ENCODE measurements around the gene GPR62. TPM values are rescaled to one million over a fixed set of nuclear protein-coding genes. Genes with fewer than 3 reads are reported as not detected.

Gene GPR62
- total and polyA plus RNA-seq, 4 donors, result 1.2 to 4.6 (median 2.7) TPM

GRCh38 chr3:51998774-51999173 is 43.6 kb downstream of the GPR62 start:
- WGBS (ENCODE audit: insufficient coverage), result 80% methylated on average over 7 of the region's 7 CpGs
- Histone ChIP-seq H3K9me3 (ENCODE audit: control insufficient read depth, insufficient read depth, low read length) (no peaks in the 10 kb centered on the region), H3K27ac (ENCODE audit: low read depth, low read length) (no peak overlapping the region), H3K27me3 (ENCODE audit: control insufficient read depth, insufficient read depth, low read length) (no peaks in the 10 kb centered on the region), H3K4me1 (ENCODE audit: control insufficient read depth, insufficient read depth, low read length) (peaks cover 49% of the 10 kb centered on the region), H3K4me3 (ENCODE audit: low read depth, low read length) (no peak overlapping the region), H3K36me3 (ENCODE audit: control insufficient read depth, insufficient read depth, low read length) (peaks cover 16% of the 10 kb centered on the region)
- no peak for DNase-seq (ENCODE audit: low read depth in 4 of 6, low spot score in 6 of 6)

- 76% methylated on average over 2 of the region's 2 CpGs for WGBS (ENCODE audit: insufficient coverage)
These were observed 44.7 kb downstream of the GPR62 start for GRCh38 chr3:51999846-52000245.

DNA sequence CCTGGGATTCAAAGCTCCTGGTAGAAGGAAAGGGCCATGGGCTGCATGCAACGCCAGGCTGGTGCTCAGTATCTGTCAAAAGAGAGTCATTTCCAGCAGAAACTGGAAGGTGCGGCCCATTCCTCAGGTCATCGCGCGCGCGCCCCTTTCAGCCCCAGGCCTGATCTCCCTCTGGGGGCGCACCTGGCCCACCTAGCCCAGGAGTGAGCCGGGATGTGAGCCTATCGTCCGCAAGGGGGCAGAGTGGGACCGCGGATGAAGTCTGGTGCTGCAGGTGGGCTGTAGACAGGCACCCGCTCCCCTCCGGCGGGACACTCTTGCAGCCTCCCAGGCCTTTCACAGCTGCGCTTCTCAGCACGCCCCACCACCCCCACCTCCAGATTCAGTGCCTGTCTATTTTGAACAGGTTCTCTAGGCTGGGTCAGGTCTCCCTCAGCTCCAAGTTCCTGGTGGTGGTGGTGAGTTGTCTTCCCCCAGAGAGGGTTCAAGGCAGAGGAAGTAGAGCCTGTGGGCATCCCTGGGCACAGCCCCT is 46.3 kb downstream of the GPR62 start:
- H3K4me3 ChIP-seq (ENCODE audit: low read depth, low read length), result no peak overlapping the region
- no peaks in the 10 kb centered on the region for H3K27me3 ChIP-seq (ENCODE audit: control insufficient read depth, insufficient read depth, low read length)
- no peak overlapping the region for H3K27ac ChIP-seq (ENCODE audit: low read depth, low read length)
- no peaks in the 10 kb centered on the region for H3K9me3 ChIP-seq (ENCODE audit: control insufficient read depth, insufficient read depth, low read length)
- DNase-seq (ENCODE audit: low read depth in 4 of 6, low spot score in 6 of 6), result peak in 5 of 6 donors; percentile 68 to 96 (median 73)
- 2% methylated on average over 13 of the region's 18 CpGs for WGBS (ENCODE audit: insufficient coverage)
- H3K36me3 ChIP-seq (ENCODE audit: control insufficient read depth, insufficient read depth, low read length), result no peaks in the 10 kb centered on the region
- H3K4me1 ChIP-seq (ENCODE audit: control insufficient read depth, insufficient read depth, low read length), result peaks cover 53% of the 10 kb centered on the region

More at GRCh38 chr3:51999846-52000245, 44.7 kb downstream of the GPR62 start:
- Histone ChIP-seq H3K27me3 (ENCODE audit: control insufficient read depth, insufficient read depth, low read length) (no peaks in the 10 kb centered on the region), H3K4me1 (ENCODE audit: control insufficient read depth, insufficient read depth, low read length) (peaks cover 49% of the 10 kb centered on the region), H3K4me3 (ENCODE audit: low read depth, low read length) (no peak overlapping the region), H3K27ac (ENCODE audit: low read depth, low read length) (no peak overlapping the region), H3K36me3 (ENCODE audit: control insufficient read depth, insufficient read depth, low read length) (peaks cover 5% of the 10 kb centered on the region), H3K9me3 (ENCODE audit: control insufficient read depth, insufficient read depth, low read length) (no peaks in the 10 kb centered on the region)
- DNase-seq (ENCODE audit: low read depth in 4 of 6, low spot score in 6 of 6), result no peak

DNA sequence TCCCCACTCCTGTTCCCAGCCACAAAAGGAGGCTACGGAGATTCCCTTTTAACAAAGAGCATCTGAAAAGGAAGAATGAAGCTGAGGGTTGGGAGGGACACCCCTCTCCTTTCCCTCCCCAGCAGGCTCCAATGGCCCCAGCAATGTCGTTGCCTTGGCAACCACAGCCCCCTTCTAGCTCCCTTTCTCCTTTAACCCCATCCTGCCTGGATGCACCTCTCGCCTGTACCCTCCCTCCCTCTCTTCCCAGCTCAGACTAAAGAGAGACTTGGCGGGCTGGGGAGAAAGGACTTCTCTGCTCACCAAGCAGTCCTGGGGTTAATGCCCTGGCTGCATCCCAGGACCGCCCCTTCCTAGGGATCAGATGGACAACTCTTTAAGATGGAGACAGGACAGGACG is 47.6 kb downstream of the GPR62 start:
- no peaks in the 10 kb centered on the region for H3K36me3 ChIP-seq (ENCODE audit: control insufficient read depth, insufficient read depth, low read length)
- 83% methylated on average over 1 of the region's 6 CpGs for WGBS (ENCODE audit: insufficient coverage)
- no peaks in the 10 kb centered on the region for H3K9me3 ChIP-seq (ENCODE audit: control insufficient read depth, insufficient read depth, low read length)
- DNase-seq (ENCODE audit: low read depth in 4 of 6, low spot score in 6 of 6), result peak in 2 of 6 donors; percentile 40 to 89
- H3K4me1 ChIP-seq (ENCODE audit: control insufficient read depth, insufficient read depth, low read length), result peaks cover 57% of the 10 kb centered on the region
- H3K4me3 ChIP-seq (ENCODE audit: low read depth, low read length), result no peak overlapping the region
- H3K27ac ChIP-seq (ENCODE audit: low read depth, low read length), result no peak overlapping the region
- H3K27me3 ChIP-seq (ENCODE audit: control insufficient read depth, insufficient read depth, low read length), result no peaks in the 10 kb centered on the region

DNA sequence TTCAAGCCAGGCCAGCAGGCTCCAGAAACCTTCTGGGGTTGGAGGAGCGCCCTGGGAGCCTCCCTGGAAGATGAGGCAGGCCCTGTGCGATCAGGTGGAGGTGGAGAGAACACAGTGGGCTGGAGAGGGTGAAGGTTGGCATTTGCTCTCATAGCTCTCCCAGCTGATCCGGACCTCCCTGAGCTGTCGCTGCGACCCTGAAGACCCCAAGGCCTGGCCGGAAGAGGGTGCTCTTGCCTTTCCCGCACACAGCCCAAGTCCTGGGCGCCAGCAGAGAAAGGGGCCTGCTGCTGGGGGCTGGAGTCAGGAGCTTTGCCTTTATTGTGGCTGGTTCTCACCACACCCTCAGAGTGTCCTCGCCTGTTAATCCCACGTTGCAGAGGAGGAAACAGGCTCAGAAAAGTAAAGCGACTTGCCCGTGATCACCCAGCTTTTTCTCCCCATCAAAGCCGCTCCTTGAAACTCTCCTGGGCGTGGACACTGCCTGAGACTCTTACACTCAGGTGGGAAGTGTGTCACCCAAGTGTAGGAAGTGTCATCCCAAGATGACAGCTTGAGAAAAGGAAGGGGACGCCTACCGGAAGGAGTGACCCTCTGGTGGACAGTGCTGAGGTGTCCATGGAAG is 49.1 kb downstream of the GPR62 start:
- H3K9me3 ChIP-seq (ENCODE audit: control insufficient read depth, insufficient read depth, low read length), result no peaks in the 10 kb centered on the region
- no peak overlapping the region for H3K27ac ChIP-seq (ENCODE audit: low read depth, low read length)
- peak in 3 of 6 donors; percentile 65 to 89 (median 87) for DNase-seq (ENCODE audit: low read depth in 4 of 6, low spot score in 6 of 6)
- H3K36me3 ChIP-seq (ENCODE audit: control insufficient read depth, insufficient read depth, low read length), result no peaks in the 10 kb centered on the region
- no peaks in the 10 kb centered on the region for H3K27me3 ChIP-seq (ENCODE audit: control insufficient read depth, insufficient read depth, low read length)
- 25% methylated on average over 11 of the region's 16 CpGs for WGBS (ENCODE audit: insufficient coverage)
- no peak overlapping the region for H3K4me3 ChIP-seq (ENCODE audit: low read depth, low read length)
- peaks cover 57% of the 10 kb centered on the region for H3K4me1 ChIP-seq (ENCODE audit: control insufficient read depth, insufficient read depth, low read length)

DNA sequence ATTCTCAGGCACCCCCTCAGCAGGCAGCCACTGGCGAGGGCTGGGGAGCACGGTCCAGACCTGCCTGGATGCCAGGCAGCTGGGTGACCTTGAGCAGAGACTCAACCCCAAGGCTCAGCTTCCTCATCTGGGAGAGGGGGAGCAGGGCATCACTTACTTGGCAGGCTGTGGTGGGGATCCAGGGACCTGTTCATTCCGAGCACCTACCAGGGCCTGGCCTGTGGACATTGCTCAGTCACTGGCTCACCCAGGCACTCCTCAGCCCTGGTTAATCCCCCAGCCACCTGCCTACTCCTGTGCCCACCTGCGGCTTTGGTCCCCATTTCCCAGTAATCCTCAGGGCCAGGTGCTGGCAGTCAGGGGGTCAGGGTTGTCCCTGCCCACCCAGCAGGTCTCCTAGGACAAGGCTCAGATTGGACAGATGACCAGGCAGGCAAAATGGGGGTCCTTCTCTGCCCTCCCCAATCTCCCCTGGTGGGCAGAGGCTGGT is 49.8 kb downstream of the GPR62 start:
- no peak for DNase-seq (ENCODE audit: low read depth in 4 of 6, low spot score in 6 of 6)
- no peaks in the 10 kb centered on the region for H3K36me3 ChIP-seq (ENCODE audit: control insufficient read depth, insufficient read depth, low read length)
- peaks cover 57% of the 10 kb centered on the region for H3K4me1 ChIP-seq (ENCODE audit: control insufficient read depth, insufficient read depth, low read length)
- H3K27me3 ChIP-seq (ENCODE audit: control insufficient read depth, insufficient read depth, low read length), result no peaks in the 10 kb centered on the region
- H3K4me3 ChIP-seq (ENCODE audit: low read depth, low read length), result no peak overlapping the region
- peak overlapping the region; percentile 4 for H3K27ac ChIP-seq (ENCODE audit: low read depth, low read length)
- WGBS (ENCODE audit: insufficient coverage), result 79% methylated on average over 4 of the region's 4 CpGs
- H3K9me3 ChIP-seq (ENCODE audit: control insufficient read depth, insufficient read depth, low read length), result no peaks in the 10 kb centered on the region

DNA sequence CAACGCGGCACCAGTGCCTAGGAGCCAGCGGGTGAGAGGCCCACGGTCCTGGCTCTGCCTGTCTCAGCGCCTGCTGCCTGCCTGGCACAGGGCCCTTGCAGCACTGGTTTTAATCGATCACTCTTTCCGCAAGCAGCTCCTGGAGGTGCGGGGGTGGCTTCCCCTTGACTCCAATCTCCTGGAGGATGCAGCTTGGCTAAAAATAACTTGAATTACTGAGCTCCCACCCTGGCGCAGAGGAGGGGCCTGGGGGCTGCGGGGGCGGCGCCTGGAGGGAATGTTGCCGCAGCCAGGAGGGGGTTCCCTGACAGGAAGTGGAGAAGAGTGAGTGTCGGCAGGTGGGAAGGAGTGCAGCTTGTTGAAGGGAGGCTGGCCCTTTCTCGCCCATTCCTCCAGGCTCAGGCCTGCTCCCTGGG is 50.4 kb downstream of the GPR62 start:
- Histone ChIP-seq H3K9me3 (ENCODE audit: control insufficient read depth, insufficient read depth, low read length) (no peaks in the 10 kb centered on the region), H3K36me3 (ENCODE audit: control insufficient read depth, insufficient read depth, low read length) (no peaks in the 10 kb centered on the region), H3K4me1 (ENCODE audit: control insufficient read depth, insufficient read depth, low read length) (peaks cover 57% of the 10 kb centered on the region), H3K27ac (ENCODE audit: low read depth, low read length) (peak overlapping the region; percentile 4), H3K4me3 (ENCODE audit: low read depth, low read length) (no peak overlapping the region), H3K27me3 (ENCODE audit: control insufficient read depth, insufficient read depth, low read length) (no peaks in the 10 kb centered on the region)
- 10% methylated on average over 15 of the region's 15 CpGs for WGBS (ENCODE audit: insufficient coverage)
- peak in 2 of 6 donors; percentile 68 to 86 for DNase-seq (ENCODE audit: low read depth in 4 of 6, low spot score in 6 of 6)

- H3K4me3 ChIP-seq (ENCODE audit: low read depth, low read length), result no peak overlapping the region
- WGBS (ENCODE audit: insufficient coverage), result 55% methylated on average over 8 of the region's 8 CpGs
- H3K4me1 ChIP-seq (ENCODE audit: control insufficient read depth, insufficient read depth, low read length), result peaks cover 57% of the 10 kb centered on the region
- H3K36me3 ChIP-seq (ENCODE audit: control insufficient read depth, insufficient read depth, low read length), result no peaks in the 10 kb centered on the region
- H3K27me3 ChIP-seq (ENCODE audit: control insufficient read depth, insufficient read depth, low read length), result no peaks in the 10 kb centered on the region
- no peaks in the 10 kb centered on the region for H3K9me3 ChIP-seq (ENCODE audit: control insufficient read depth, insufficient read depth, low read length)
- DNase-seq (ENCODE audit: low read depth in 4 of 6, low spot score in 6 of 6), result no peak
- H3K27ac ChIP-seq (ENCODE audit: low read depth, low read length), result no peak overlapping the region
These were observed 51.0 kb downstream of the GPR62 start for GRCh38 chr3:52006017-52006819.

- H3K36me3 ChIP-seq (ENCODE audit: control insufficient read depth, insufficient read depth, low read length), result no peaks in the 10 kb centered on the region
- WGBS (ENCODE audit: insufficient coverage), result 83% methylated on average over 5 of the region's 6 CpGs
- no peak for DNase-seq (ENCODE audit: low read depth in 4 of 6, low spot score in 6 of 6)
- no peak overlapping the region for H3K27ac ChIP-seq (ENCODE audit: low read depth, low read length)
- no peak overlapping the region for H3K4me3 ChIP-seq (ENCODE audit: low read depth, low read length)
- H3K27me3 ChIP-seq (ENCODE audit: control insufficient read depth, insufficient read depth, low read length), result no peaks in the 10 kb centered on the region
- no peaks in the 10 kb centered on the region for H3K9me3 ChIP-seq (ENCODE audit: control insufficient read depth, insufficient read depth, low read length)
- H3K4me1 ChIP-seq (ENCODE audit: control insufficient read depth, insufficient read depth, low read length), result peaks cover 51% of the 10 kb centered on the region
These were observed 51.6 kb downstream of the GPR62 start for GRCh38 chr3:52006820-52007133.

Data from spinal cord (tissue), 10 donors.